ENCODE results near the gene AQP1.

Gene AQP1

DNA sequence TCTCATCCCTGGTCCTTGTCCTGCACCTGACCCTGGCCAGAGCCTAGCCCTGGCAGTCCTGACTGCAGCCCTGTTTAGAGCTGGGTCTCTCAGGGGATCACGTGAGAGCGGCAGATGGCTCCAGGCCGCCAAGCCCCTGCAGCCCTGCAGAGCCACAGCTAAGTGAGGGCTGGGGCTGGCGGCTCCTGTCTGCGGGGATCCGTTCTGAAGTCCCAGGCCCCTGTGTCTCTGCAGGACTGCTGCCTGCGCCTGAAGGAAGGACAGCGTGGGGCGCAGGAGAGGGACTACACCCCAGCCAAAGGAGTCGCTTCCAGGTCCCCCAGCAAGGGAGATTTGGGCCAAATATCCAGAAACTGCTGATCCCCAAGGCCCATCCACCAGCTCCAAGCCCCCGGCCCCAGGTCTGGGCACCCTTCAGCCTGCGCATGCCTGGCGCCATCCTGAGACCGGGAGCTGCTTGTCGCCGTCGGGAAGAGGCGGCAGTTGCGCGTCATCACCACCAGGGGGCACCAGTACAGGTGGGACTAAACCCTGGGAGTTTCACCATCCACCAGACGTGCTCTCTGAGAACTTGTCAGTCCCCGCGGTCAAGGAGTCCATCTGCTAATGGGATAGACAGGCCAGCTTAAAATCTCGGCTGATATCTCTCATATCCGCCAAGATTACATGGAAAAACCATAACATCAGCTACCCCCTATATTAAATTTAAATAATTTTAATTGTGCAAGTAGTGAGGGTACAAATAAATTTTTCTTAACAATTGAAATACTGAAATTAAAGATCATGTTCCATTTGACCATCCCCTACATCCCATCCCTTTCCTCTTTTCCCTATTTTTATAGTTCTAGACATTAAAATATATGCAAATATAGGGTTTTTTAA, 27.0 kb downstream of the AQP1 start:
- DNase-seq, result peak; percentile 64

- no peak for DNase-seq
Measured at GRCh38 chr7:30941582-30942323, 30.1 kb downstream of the AQP1 start.

DNA sequence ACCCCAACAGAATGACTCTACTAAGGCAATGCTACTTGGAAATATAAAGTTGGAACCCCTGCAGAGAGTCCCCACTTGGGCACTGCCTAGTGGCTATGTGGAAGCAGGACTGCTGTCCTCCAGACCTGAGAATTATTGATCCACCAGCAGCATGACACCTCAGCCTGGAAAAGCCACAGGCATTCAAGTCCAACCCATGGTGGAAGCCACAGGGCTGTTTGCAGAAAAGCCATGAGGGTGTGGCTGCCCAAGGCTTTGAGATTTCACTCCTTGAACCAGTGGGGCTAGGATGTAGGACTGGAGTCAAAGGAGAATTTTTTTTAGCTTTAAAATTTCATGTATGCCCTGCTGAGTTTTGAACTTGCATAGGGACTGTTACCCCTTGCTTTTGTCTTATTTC, 38.5 kb downstream of the AQP1 start:
- no peak for DNase-seq

- no peak for DNase-seq
Measured at GRCh38 chr7:30954914-30955313, 43.3 kb downstream of the AQP1 start.

- no peak for DNase-seq
Measured at GRCh38 chr7:30956704-30957103, 45.1 kb downstream of the AQP1 start.

DNA sequence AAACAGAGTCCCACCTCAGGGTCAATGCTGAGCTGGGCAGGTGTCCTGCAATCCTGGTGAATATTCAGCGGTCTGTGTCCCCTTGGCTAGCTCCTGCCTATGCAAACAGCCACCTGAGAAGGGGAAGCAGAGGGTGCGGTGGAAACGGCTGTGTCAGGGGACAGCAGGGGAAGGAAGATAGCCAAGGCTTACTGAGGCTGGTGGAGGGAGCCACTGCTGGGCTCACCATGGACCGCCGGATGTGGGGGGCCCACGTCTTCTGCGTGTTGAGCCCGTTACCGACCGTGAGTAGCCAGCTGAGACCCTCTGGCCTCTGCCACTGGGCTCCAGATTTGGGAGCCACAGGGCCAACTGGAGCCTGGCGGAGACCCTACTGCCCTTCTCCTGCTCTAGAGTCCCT, 52.2 kb downstream of the AQP1 start, which contains the start of gene GHRHR:
TSS of gene GHRHR (plus strand) at position 112 of the 400 bp plus-strand sequence. CDS start at position 228, 116 bp downstream.
- DNase-seq, result no peak

DNA sequence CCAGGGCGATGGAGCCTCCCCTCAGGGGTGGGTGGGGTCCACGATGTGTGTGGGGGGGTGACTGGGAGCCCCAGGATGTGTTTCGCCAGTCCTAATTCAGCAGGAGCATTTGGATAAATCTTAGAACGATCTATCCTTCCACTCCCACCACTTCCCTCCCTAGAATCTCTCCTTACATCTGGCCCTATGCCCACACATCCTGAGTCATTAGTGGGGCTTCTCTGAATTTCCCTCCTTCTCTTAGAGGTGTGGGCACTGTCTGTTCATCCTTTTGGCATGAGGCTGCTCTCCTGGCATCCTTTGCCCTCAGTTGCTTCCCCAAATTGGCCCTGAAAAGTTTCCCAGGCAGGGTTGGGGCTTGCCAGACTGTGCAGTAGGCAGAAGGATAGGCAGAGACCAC, 53.7 kb downstream of the AQP1 start:
- no peak for DNase-seq

DNA sequence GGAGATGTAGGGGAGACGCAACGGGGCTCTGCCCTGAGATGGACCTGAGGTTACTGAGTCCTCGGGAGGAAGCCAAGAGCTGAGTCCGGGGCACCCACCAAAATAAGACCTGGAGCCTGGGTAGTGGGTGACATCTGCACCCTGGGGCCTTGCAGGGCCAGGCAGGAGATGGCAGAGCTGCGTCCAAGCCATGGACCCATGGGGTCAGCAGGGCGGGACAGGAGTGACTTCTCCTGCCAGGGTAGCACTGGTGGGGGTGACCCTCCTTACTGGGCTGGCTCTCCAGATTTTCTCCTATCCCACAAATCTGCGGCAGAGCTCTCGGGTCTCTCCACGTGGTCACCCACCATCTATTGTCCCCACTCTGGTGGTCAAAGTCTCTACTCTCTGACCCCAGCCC, 54.2 kb downstream of the AQP1 start:
- DNase-seq, result no peak

- no peak for DNase-seq
Measured at GRCh38 chr7:30968294-30968693, 56.6 kb downstream of the AQP1 start.

DNA sequence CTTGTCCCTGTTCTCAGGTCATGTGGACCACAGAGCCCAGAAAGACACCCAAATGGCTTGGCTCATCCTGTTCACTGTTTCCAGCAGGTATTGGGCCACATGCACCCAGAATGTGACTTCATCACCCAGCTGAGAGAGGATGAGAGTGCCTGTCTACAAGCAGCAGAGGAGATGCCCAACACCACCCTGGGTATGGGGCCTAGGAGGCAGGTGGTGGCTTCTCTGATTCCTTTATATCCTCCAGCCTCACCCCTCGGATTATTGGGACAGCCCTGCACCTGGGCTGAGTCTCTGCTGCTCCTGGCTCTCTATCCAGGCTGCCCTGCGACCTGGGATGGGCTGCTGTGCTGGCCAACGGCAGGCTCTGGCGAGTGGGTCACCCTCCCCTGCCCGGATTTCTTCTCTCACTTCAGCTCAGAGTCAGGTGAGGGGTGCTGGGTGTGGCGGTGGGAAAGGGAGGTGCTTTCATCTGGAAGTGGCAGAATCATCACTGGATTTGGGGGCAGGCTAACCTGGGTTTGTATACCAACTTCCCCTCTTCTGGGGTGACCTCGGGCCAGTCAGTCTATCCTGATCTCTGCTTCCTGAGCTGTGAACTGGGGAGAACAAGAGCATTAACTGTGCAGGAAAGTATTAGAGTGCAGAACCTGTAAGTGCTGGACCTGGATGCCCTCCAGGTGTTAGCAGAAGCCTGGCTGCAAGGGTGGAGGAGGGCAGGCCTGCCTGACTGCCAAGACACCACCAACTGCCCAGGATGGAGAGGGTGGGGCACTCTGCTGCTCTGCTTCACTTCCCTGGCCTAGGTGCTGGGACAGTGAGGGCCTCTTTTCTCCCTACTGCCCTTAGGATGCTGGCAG, 57.3 kb downstream of the AQP1 start:
- no peak for DNase-seq

DNA sequence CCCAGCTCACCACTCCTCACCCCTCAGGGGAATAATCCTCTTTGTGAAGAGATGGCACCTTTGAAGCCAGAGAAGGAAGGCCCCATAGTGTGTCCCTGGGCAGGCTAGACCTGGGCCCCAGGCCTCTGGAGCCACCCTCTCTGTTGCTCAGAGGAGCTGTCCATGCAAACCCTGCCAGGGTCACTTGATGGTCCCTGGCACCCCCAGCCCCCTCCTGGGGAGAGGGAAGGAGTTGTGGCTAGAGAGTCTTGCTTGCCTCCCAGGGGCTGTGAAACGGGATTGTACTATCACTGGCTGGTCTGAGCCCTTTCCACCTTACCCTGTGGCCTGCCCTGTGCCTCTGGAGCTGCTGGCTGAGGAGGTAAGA, 57.9 kb downstream of the AQP1 start:
- DNase-seq, result no peak

DNA sequence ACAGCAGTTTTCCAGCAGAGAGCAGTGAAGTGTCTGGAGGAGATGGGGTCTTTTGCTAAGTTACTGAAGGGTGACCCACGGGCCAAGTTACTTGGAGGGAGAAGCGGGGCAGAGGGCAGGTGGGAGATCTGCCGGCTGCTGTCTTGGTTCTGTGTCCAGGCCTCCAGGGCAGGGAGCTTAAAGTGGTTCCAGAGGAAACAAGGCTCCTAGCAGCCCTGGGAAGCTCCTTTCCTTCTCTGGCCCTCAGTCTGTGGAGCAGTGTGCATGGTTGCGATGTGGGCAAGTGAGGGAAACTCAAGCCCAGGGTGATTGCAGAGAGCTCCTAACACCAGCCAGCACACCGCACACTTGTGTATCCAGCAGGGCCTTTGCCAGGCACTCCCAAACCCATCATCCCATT, 58.4 kb downstream of the AQP1 start:
- DNase-seq, result no peak

GRCh38 chr7:30970594-30971094, 59.0 kb downstream of the AQP1 start:
- DNase-seq, result no peak

DNA sequence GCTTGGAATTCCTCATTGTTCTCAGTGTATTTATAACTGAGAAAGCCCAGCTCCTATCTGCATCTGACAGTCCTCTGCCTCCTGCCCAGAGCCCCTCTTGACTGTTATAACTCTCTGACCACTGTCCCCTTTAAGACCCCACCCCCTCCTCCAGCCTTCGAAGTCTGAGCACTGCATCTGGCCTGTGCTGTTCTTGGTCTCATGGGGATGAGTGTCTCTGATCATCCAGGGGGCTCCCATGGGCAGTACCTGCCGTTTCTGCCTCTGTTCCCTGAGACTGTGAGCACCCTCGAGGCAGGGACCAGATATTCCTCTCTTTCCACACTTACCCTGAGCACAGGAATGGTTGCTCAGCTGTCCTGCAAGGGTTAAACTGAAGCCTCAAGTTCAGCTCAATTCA, 59.8 kb downstream of the AQP1 start:
- DNase-seq, result no peak

DNA sequence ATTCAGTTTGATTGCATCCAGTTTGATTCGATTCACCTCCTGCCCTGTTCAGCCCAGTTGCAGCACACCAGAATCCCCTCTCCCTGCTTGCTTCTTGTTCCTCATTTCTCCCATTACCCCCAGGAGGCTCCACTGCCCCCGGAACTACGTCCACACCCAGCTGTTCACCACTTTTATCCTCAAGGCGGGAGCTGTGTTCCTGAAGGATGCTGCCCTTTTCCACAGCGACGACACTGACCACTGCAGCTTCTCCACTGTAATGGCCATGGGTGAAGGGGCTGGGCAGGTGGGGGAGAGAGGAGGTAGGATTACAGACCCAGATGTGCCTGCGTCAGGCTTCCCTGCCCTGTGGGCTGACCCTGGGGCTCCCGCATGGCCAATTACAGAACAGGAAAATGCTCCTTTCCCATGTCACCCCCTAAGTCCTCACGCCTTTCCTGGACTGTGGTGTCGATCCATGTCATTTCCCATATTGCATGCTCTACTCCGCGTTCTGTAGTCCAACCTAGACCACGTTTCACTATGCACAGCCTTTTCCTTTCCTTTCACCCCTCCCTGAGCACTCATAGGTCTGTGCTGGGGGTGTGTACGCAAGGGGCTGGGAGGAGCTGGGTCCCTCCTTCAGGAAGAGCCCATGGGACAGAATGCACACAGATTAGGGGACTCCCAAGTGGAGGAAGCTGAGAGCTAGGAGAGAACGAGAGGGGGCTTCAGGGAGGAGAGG, 60.3 kb downstream of the AQP1 start:
- no peak for DNase-seq

- DNase-seq, result no peak
Measured at GRCh38 chr7:30973292-30973691, 61.6 kb downstream of the AQP1 start.

DNA sequence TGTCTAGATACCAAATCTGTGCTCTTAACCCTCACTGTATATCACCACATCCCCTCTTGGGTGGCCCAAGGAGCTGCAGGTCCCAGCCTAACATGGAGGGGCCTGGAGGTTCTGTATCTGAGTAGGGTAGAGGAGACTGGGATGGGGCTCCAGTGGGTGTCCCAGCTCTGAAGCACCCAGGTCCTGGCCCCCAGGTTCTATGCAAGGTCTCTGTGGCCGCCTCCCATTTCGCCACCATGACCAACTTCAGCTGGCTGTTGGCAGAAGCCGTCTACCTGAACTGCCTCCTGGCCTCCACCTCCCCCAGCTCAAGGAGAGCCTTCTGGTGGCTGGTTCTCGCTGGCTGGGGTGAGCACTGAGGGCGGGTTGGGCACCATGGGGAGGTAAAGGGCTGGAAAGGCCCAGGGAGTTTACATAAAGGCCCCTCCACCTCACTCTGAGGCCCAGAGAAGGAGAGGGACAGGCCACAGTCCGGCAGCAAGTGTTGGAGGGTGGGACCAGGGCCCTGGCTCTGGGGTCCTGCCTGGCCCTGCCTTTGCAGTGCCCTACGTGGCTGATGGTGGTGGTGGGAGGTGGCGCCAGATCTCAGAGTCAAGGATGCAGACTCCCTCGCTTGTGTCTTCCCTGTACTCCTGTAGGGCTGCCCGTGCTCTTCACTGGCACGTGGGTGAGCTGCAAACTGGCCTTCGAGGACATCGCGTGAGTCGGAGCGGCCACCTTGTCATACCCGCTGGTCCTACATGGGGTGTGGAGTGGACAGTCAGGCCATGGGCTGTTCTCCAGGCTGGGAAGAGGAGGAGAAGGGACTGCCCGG, 62.3 kb downstream of the AQP1 start:
- no peak for DNase-seq

DNA sequence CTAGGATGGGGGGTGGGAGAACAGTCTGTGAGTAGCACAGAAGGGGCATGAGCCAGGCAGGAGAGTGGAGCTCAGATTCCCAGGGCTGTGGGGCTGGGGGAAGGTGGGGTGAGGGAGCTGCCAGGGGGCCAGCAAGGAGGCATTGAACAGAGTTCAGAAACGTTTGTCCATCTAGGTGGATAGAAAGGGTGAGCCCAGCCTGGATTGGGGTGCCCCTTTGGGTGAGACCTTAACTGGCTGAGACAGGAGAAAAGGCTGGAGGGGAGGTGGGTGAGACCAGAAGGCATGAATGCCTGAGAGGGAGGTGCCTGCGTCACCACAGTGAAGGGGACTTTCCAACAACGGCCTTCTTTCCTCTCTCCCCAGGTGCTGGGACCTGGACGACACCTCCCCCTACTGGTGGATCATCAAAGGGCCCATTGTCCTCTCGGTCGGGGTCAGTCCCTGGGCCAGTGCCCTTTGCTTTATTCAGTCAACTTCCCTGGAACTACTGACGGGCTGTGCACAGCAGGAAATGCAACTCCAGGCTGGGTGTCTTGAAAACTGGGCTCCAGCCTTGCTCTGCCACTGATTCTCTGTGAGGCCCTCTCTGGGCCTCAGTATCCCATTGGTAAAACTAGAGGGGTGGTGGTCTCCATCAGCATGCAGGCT, 63.1 kb downstream of the AQP1 start:
- DNase-seq, result peak; percentile 52

Measured in 8988T (cell line).